ENCODE measurements around the gene TMEM245. TPM values are rescaled to one million over a fixed set of nuclear protein-coding genes. Genes with fewer than 3 reads are reported as not detected.

TMEM245 gene
- total RNA-seq, 1 experiment from 2014 or later = 23.7 TPM

GRCh38 chr9:109012876-109013678 lies 106.7 kb downstream of the TMEM245 start, which contains the start of gene CTNNAL1:
CTNNAL1 (minus strand) TSS chr9:109013499; CDS start chr9:109013442, 57 bp downstream.
- Histone ChIP-seq H3K4me3 (ENCODE audit: low read length) (peak within 1 kb of the TSS; percentile 92), H2AFZ (ENCODE audit: low read length) (peak within 1 kb of the TSS; percentile 84), H3K36me3 (ENCODE audit: low read depth, low read length) (peaks cover 2% of the 10 kb centered on the region; the same call in 1 of the 2 replicates), H3K79me2 (ENCODE audit: low read length) (peaks cover 50% of the 10 kb centered on the region), H3K27me3 (ENCODE audit: low read length) (no peaks in the 10 kb centered on the region), H3K9me3 (ENCODE audit: low read length) (no peaks in the 10 kb centered on the region), H3K9ac (ENCODE audit: low read length) (peak within 1 kb of the TSS; percentile 85), H3K4me1 (ENCODE audit: insufficient read depth, low read length) (peaks cover 28% of the 10 kb centered on the region), H3K27ac (ENCODE audit: low read length) (peak within 1 kb of the TSS; percentile 86), H3F3A (ENCODE audit: low read length, unreplicated experiment) (no peaks in the 10 kb centered on the region), H4K20me1 (ENCODE audit: low read length) (peaks cover 16% of the 10 kb centered on the region), H3K4me2 (ENCODE audit: low read length) (peak within 1 kb of the TSS; percentile 81), H3K9me2 (replicated peaks; ENCODE audit: low read length) (no peaks in the 10 kb centered on the region)
- CTCF ChIA-PET = no interaction called here
- peak; percentile 78 for DNase-seq
- TF ChIP-seq EZH2 (IDR thresholded peaks at IDR 0.05; ENCODE audit: low read length, unreplicated experiment) (no peak), CTCF (conservative IDR thresholded peaks at IDR 0.05; ENCODE audit: low read depth, low read length) (no peak), EZH2phosphoT487 (IDR thresholded peaks at IDR 0.05; ENCODE audit: borderline replicate concordance, low read length) (no peak)
- BruUV-seq (replicated peaks) = no TSS peak
- peak; percentile 74 for ATAC-seq
- intact Hi-C loops (cut with micrococcal nuclease) = loop anchor here (5.0 kb wide), 1 partner anchor 104 kb away; the partner anchor contains the start of gene TMEM245
- POLR2A ChIA-PET (ENCODE audit: unreplicated experiment) = no interaction called here

- peak overlapping the region; percentile 80 for H3K4me2 ChIP-seq (ENCODE audit: low read length)
- H4K20me1 ChIP-seq (ENCODE audit: low read length) = peaks cover 16% of the 10 kb centered on the region
- H3K4me3 ChIP-seq (ENCODE audit: low read length) = peak overlapping the region; percentile 92
- H3K27ac ChIP-seq (ENCODE audit: low read length) = peak overlapping the region; percentile 86
- DNase-seq (peak; percentile 94), ATAC-seq (peak; percentile 66)
- H3K9me2 ChIP-seq (replicated peaks; ENCODE audit: low read length) = no peaks in the 10 kb centered on the region
- H3K9ac ChIP-seq (ENCODE audit: low read length) = peak overlapping the region; percentile 85
- H3K27me3 ChIP-seq (ENCODE audit: low read length) = no peaks in the 10 kb centered on the region
- H2AFZ ChIP-seq (ENCODE audit: low read length) = peak overlapping the region; percentile 70
- no peaks in the 10 kb centered on the region for H3K36me3 ChIP-seq (ENCODE audit: low read depth, low read length)
- H3K9me3 ChIP-seq (ENCODE audit: low read length) = no peaks in the 10 kb centered on the region
- no peaks in the 10 kb centered on the region for H3F3A ChIP-seq (ENCODE audit: low read length, unreplicated experiment)
- BruUV-seq (replicated peaks) = TSS peak; percentile 82
- intact Hi-C loops (cut with micrococcal nuclease) = loop anchor here (5.0 kb wide), 1 partner anchor 105 kb away; the partner anchor contains the start of gene TMEM245
- ChIA-PET POLR2A (ENCODE audit: unreplicated experiment) (interaction anchor here (0.6 kb wide), 1 partner anchor 469 kb away, joined by 6 read pairs; no protein-coding TSS in a partner anchor), CTCF (interaction anchor here (0.5 to 0.6 kb wide), 2 partner anchors 58 to 108 kb away, joined by 3 read pairs; partner anchors contain the start of gene TMEM245)
- H3K4me1 ChIP-seq (ENCODE audit: insufficient read depth, low read length) = peaks cover 28% of the 10 kb centered on the region
- H3K79me2 ChIP-seq (ENCODE audit: low read length) = peaks cover 58% of the 10 kb centered on the region
- no peak for TF ChIP-seq EZH2 (IDR thresholded peaks at IDR 0.05; ENCODE audit: low read length, unreplicated experiment)
- no peak for TF ChIP-seq EZH2phosphoT487 (IDR thresholded peaks at IDR 0.05; ENCODE audit: borderline replicate concordance, low read length)
- no peak for TF ChIP-seq CTCF (conservative IDR thresholded peaks at IDR 0.05; ENCODE audit: low read depth, low read length)
Observed at GRCh38 chr9:109012009-109012875, 107.5 kb downstream of the TMEM245 start.

Measured in PC-3 (cell line).